Astrocyte (in vitro differentiated cells and primary cell): Measurements from ENCODE around the gene AGPAT3. TPM values are rescaled to one million over a fixed set of nuclear protein-coding genes. Genes with fewer than 3 reads are reported as not detected.

Experiments used
- DNase-seq: peaks from one replicate; pipeline ENCODE4 v3.0.0-alpha.2; 2010; ENCODE audit warnings: low read depth
- FAIRE-seq: peaks from 2 replicates; lab custom pipeline; 2011; peaks lifted over from hg19 to GRCh38; lab: Jason Lieb, UNC
- H2AFZ ChIP-seq: 2 replicates; pipeline ENCODE4 v1.6.0; 2012; ENCODE audit warnings: low read depth, low read length, inconsistent platforms
- H3K27ac ChIP-seq: 2 replicates; pipeline ENCODE4 v1.5.1; 2011; ENCODE audit warnings: low read depth, low read length, inconsistent platforms
- H3K27me3 ChIP-seq: 2 replicates; pipeline ENCODE4 v1.6.0; 2011; ENCODE audit warnings: low read length, inconsistent platforms; ENCODE audit not compliant: insufficient read depth
- H3K36me3 ChIP-seq: 2 replicates; pipeline ENCODE4 v1.5.1; 2011; ENCODE audit warnings: low read length, inconsistent platforms; ENCODE audit not compliant: insufficient read depth
- H3K4me1 ChIP-seq: 2 replicates; pipeline ENCODE4 v1.5.1; 2011; ENCODE audit warnings: low read length, inconsistent platforms; ENCODE audit not compliant: insufficient read depth
- H3K4me2 ChIP-seq: 2 replicates; pipeline ENCODE4 v1.6.0; 2012; ENCODE audit warnings: low read length, inconsistent platforms
- H3K4me3 ChIP-seq: 2 replicates; pipeline ENCODE4 v1.5.1; 2011; ENCODE audit warnings: low read depth, mild to moderate bottlenecking, low read length, inconsistent platforms; ENCODE audit not compliant: insufficient read depth
- H3K79me2 ChIP-seq: 2 replicates; pipeline ENCODE4 v1.6.0; 2012; ENCODE audit warnings: mild to moderate bottlenecking, low read length, inconsistent platforms; ENCODE audit not compliant: insufficient read depth
- H3K9ac ChIP-seq: 2 replicates; pipeline ENCODE4 v1.6.0; 2012; ENCODE audit warnings: mild to moderate bottlenecking, low read length, inconsistent platforms
- H3K9me3 ChIP-seq: 2 replicates; pipeline ENCODE4 v1.5.1; 2012; ENCODE audit warnings: low read depth, mild to moderate bottlenecking, low read length, inconsistent platforms; ENCODE audit not compliant: insufficient read depth
- H4K20me1 ChIP-seq: 2 replicates; pipeline ENCODE4 v1.6.0; 2012; ENCODE audit warnings: low read length, inconsistent platforms; ENCODE audit not compliant: insufficient read depth
- H3K27ac Mint-ChIP-seq: one replicate; pipeline ENCODE4 v1.8.0; 2021; ENCODE audit warnings: mild to moderate bottlenecking, mixed read lengths; ENCODE audit not compliant: unreplicated experiment
- H3K27me3 Mint-ChIP-seq: one replicate; pipeline ENCODE4 v1.8.0; 2021; ENCODE audit warnings: low read depth, mixed read lengths; ENCODE audit not compliant: unreplicated experiment
- H3K36me3 Mint-ChIP-seq: one replicate; pipeline ENCODE4 v1.8.0; 2021; ENCODE audit warnings: low read depth, mixed read lengths; ENCODE audit not compliant: unreplicated experiment
- H3K4me1 Mint-ChIP-seq: one replicate; pipeline ENCODE4 v1.8.0; 2021; ENCODE audit warnings: low read depth, mixed read lengths; ENCODE audit not compliant: unreplicated experiment
- H3K4me3 Mint-ChIP-seq: one replicate; pipeline ENCODE4 v1.8.0; 2021; ENCODE audit warnings: mild to moderate bottlenecking, moderate library complexity, mixed read lengths; ENCODE audit not compliant: unreplicated experiment
- H3K9me3 Mint-ChIP-seq: one replicate; pipeline ENCODE4 v1.8.0; 2021; ENCODE audit warnings: mild to moderate bottlenecking, mixed read lengths; ENCODE audit not compliant: unreplicated experiment
- EZH2 ChIP-seq: IDR thresholded peaks from 2 replicates; pipeline ENCODE4 v1.6.1; 2012; ENCODE audit warnings: mild to moderate bottlenecking, low read length, inconsistent platforms; ENCODE audit not compliant: insufficient read depth
- total RNA-seq: library from RNA; stranded (reverse); gene quantifications from 2 replicates; pipeline ENCODE4 v1.2.1, GENCODE V29; 2021
- TF ChIP-seq, protein P1 (sequence below): IDR thresholded peaks from 2 replicates; pipeline ENCODE4 v1.5.1; 2011; ENCODE audit warnings: low read depth, mild to moderate bottlenecking, inconsistent platforms, low read length, moderate library complexity; ENCODE audit not compliant: insufficient read depth

The AGPAT3 gene
- total RNA-seq, 1 donor from 2014 or later, result 34.7 TPM

DNA sequence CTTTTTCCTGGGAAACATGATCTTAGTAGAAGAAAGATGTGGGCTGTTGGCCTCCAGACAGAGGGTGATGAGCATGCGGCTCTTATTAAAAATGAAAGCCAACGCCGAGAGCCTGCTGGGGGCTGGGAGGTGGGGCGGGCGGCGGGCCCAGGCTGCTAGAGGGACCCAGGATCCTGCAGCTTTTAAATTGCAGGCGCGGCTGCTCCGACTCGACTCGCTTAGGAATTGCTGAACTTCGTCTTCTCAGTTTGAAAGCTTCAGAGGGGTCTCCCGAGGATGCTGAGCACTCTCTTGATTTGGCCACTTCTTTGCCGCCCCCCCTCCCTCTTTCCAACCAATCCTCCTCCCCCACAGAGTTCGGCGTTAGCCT is 1.2 kb downstream of the AGPAT3 start:
- no peak for FAIRE-seq

DNA sequence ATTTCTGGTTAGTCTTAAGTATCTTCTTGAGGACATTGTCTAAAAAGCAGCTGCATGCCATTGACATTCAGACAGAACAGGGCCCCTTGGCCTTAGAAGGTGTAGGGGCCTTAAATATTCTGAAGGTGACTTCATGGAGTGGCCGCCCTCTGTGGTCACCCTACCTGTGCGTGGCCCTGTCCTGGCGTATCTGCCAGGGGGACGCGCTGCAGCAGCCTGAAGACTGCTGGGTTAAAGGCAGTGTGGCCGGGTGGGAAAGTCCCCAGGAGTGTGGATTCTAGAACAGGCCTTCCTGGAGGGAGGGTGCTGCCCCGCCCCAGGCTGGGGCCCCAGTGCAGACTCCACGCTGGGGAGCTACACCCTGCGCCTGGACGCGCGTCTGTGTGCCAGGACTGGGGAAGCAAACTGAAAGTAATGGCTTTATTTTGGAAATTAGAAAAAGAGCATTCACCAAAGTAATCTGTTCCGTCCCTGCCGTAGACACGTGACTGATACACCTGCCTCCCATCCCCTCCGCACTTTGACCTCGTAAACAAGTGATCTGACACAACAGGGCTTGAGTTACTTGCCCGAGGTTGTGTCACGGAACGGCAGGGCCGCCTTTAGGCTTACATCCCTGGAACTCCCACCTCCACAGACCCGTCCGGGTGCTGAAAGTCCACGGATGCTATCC is 1.8 kb downstream of the AGPAT3 start:
- Histone ChIP-seq H3K9me3 (no peaks in the 10 kb centered on the region), H3K9ac (peak overlapping the region; percentile 81), H3K79me2 (peaks cover 51% of the 10 kb centered on the region), H3K4me1 (peaks cover 7% of the 10 kb centered on the region), H2AFZ (no peak overlapping the region), H4K20me1 (peaks cover 52% of the 10 kb centered on the region), H3K27me3 (no peaks in the 10 kb centered on the region), H3K27ac (no peak overlapping the region), H3K4me3 (peak overlapping the region; percentile 63), H3K4me2 (peak overlapping the region; percentile 88), H3K36me3 (no peaks in the 10 kb centered on the region)
- TF ChIP-seq EZH2, result no peak
- TF ChIP-seq, protein P1, sequence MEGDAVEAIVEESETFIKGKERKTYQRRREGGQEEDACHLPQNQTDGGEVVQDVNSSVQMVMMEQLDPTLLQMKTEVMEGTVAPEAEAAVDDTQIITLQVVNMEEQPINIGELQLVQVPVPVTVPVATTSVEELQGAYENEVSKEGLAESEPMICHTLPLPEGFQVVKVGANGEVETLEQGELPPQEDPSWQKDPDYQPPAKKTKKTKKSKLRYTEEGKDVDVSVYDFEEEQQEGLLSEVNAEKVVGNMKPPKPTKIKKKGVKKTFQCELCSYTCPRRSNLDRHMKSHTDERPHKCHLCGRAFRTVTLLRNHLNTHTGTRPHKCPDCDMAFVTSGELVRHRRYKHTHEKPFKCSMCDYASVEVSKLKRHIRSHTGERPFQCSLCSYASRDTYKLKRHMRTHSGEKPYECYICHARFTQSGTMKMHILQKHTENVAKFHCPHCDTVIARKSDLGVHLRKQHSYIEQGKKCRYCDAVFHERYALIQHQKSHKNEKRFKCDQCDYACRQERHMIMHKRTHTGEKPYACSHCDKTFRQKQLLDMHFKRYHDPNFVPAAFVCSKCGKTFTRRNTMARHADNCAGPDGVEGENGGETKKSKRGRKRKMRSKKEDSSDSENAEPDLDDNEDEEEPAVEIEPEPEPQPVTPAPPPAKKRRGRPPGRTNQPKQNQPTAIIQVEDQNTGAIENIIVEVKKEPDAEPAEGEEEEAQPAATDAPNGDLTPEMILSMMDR, result no peak
- Mint-ChIP-seq H3K27ac (no peak overlapping the region), H3K4me1 (no peaks in the 10 kb centered on the region), H3K9me3 (no peaks in the 10 kb centered on the region), H3K4me3 (peak overlapping the region; percentile 79), H3K27me3 (peaks cover 4% of the 10 kb centered on the region), H3K36me3 (peaks cover 6% of the 10 kb centered on the region)
- FAIRE-seq, result no peak
- no peak for DNase-seq

More for the DNA sequence above, 1.2 kb downstream of the AGPAT3 start:
- H4K20me1 ChIP-seq, result peaks cover 49% of the 10 kb centered on the region
- peaks cover 46% of the 10 kb centered on the region for H3K79me2 ChIP-seq
- H3K4me1 ChIP-seq, result peaks cover 7% of the 10 kb centered on the region
- Mint-ChIP-seq H3K27me3 (peaks cover 8% of the 10 kb centered on the region), H3K9me3 (no peaks in the 10 kb centered on the region), H3K36me3 (peaks cover 6% of the 10 kb centered on the region), H3K4me3 (peak overlapping the region; percentile 79), H3K27ac (peak overlapping the region; percentile 26), H3K4me1 (no peaks in the 10 kb centered on the region)
- DNase-seq, result peak; percentile 36
- no peak for TF ChIP-seq EZH2
- no peaks in the 10 kb centered on the region for H3K9me3 ChIP-seq
- H3K27ac ChIP-seq, result no peak overlapping the region
- peak overlapping the region; percentile 63 for H3K4me3 ChIP-seq
- peak overlapping the region; percentile 81 for H3K9ac ChIP-seq
- no peak overlapping the region for H2AFZ ChIP-seq
- peak overlapping the region; percentile 88 for H3K4me2 ChIP-seq
- H3K27me3 ChIP-seq, result no peaks in the 10 kb centered on the region
- no peaks in the 10 kb centered on the region for H3K36me3 ChIP-seq

DNA sequence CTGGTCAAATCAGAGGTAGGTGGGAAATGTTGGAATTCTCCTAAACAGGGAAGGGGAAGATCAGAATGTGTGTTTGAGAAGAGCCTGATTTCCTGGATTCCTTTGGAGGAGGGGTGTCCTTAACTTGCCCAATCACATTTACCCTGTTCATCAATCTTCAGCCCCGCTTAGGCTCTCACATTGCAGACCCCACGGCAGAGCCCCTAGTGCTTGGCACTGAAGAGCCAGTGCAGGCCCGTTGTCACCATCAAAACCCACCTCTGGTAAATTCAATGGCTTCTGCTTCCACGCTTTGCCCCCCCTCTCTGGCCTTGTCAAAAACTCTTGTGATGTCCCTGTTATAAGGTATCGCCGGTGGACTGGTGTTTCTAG is 2.3 kb downstream of the AGPAT3 start:
- H3K4me1 ChIP-seq, result peaks cover 7% of the 10 kb centered on the region
- H4K20me1 ChIP-seq, result peaks cover 52% of the 10 kb centered on the region
- Mint-ChIP-seq H3K27me3 (peaks cover 3% of the 10 kb centered on the region), H3K36me3 (peaks cover 6% of the 10 kb centered on the region), H3K9me3 (no peaks in the 10 kb centered on the region), H3K27ac (no peak overlapping the region), H3K4me1 (no peaks in the 10 kb centered on the region), H3K4me3 (peak overlapping the region; percentile 76)
- no peak overlapping the region for H3K9ac ChIP-seq
- DNase-seq (no peak), FAIRE-seq (no peak)
- H3K27me3 ChIP-seq, result no peaks in the 10 kb centered on the region
- no peak overlapping the region for H2AFZ ChIP-seq
- H3K79me2 ChIP-seq, result peaks cover 55% of the 10 kb centered on the region
- H3K4me2 ChIP-seq, result no peak overlapping the region
- TF ChIP-seq, protein P1, result no peak
- TF ChIP-seq EZH2, result no peak
- H3K9me3 ChIP-seq, result no peaks in the 10 kb centered on the region
- H3K36me3 ChIP-seq, result no peaks in the 10 kb centered on the region
- no peak overlapping the region for H3K27ac ChIP-seq
- no peak overlapping the region for H3K4me3 ChIP-seq
